HG03432 (cell line): Measurements from ENCODE around the gene NINJ2.
"Not testable (repeated sequence)": the region's sequence is repeated elsewhere in the genome, so short reads cannot be mapped to it uniquely, and the experiment has no call there.

ENCODE experiments used
- ATAC-seq: cut with Tn5 transposase; IDR thresholded peaks from one replicate; pipeline ENCODE4 v1.9.1; 2021; ENCODE audit warnings: mild to moderate bottlenecking, moderate library complexity; ENCODE audit not compliant: unreplicated experiment

The NINJ2 gene, protein sequence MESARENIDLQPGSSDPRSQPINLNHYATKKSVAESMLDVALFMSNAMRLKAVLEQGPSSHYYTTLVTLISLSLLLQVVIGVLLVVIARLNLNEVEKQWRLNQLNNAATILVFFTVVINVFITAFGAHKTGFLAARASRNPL

DNA sequence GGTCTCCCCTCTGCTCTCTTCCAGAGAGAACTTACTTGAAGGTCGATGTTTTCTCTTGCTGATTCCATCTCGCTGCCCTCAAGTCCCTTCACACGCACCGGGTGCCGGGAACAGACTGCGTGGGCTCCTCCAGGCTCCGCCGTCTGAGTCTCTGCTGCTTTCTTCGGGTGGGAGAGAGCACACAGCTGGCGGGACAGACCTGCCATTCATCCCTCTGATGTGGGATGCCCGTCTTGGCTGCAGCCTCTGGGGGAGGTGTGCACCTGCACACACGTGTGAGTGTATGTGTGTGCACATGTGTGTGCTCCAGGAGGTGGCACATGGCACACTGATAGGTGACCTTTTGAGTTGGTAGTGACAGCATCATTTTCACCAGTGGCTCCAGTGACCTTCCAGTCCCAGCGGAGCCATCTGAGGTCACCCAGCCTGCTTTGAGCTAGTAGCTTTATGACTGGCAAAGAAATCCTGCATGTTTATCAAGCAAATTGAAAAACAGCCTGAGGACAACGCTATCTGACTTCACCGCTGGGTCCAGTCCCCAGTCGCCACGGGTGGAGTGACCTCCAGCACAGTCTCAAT lies at the start of gene NINJ2:
NINJ2 (minus strand) TSS at position 153 of the 579 bp plus-strand sequence; CDS start at position 68, 85 bp downstream.
- ATAC-seq: no peak

DNA sequence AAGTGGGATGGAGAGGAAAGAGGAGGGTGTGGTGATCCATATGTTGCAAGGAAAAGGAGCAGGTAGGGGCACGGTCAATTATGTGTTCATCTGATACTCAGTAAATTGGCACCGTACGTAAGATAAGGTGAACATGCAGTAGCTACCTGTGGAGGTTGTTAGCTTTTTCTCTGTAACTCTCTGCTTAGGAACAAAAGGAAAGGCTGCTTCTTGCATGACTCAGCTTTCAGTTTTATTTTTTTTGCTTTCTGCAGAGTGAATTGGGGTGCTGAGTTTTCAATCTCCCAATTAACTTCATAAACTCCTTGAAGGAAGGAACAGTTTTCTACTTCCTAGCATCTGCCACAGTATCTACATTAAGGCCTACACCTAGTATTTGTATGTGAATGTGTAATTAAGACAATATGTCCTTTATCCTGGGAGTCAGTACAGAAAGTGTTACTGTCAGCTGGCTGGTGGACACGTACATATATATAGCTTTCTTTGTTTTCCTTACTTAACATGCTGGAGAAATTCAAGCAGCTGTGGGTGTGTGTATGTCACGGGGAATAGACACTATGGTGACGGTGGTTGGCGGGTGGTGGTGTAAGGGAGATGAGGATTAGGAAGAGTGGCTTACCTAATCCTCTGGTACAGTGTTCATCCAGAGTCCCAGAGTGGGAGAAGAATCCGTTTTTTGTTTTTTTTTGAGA lies 49.1 kb upstream of the NINJ2 start:
- no peak for ATAC-seq

DNA sequence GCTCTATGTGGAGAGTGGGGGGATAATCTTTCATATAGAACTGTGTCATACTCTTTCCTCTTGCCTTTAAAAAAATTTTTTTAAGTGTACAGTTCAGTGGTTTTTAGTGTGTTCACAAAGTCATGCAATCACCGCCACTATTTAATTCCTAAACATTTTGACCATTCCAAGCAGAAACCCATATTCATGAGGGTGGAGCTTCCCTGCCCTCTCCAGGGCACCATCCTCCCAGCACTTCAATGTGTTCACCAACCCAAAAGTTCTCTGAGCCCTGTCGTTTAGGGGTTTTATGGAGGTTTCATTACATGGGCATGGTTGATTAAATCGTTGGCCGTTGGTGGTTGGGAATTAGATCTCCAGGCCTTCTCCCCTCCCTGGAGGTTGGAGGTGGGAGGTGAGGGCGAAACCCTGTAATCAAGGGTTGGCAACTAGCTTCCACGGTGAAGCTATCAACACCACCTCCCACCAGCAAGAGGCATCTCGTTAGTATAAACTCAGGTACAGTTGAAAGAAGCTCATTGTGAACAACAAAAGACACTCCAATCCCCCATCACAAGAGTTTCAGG lies 46.3 kb upstream of the NINJ2 start:
- no peak for ATAC-seq

DNA sequence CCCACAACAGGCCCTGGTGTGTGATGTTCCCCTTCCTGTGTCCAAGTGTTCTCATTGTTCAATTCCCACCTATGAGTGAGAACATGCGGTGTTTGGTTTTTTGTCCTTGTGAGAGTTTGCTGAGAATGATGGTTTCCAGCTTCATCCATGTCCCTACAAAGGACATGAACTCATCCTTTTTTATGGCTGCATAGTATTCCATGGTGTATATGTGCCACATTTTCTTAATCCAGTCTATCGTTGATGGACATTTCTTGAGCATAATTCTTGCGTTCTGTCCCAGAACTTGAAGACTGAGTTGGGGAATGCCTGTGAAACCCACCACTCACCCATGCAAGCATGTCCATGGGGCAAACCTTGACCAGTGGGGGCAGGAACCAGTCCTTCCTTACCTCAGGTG lies 44.8 kb upstream of the NINJ2 start:
- ATAC-seq: not testable (repeated sequence)

DNA sequence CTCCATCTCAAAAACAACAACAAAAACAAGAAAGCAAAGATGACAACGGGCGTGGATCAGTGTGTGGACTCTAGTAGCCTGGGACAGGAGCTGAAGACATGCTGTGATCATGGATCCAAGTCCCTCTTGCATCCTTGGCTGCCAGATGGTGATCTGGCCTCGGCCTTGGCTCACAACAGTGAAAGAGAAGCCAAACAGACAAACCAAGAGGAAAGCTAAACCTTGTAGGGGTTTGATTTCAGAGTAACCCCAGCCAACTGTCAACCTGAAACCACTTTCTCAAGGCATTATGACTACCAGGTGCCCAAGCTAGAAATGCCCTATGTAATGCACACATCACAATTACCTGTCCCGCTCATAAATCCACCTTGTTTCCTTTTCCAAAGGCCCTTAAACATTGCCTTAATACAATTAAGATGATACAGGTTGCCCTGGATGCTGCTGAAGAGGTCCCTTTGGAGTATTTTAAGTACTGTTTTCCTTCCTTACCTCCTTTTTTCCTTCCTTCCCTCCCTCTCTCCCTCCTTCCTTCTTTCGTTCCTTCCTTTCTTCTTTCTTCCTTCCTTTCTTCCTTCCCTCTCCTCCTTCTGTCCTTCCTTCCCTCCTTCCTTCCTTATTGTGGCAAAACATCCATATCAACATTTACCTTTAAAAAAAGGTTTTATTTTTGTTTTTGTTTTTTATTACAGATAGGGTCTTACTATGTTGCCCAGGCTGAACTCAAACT lies 41.4 kb upstream of the NINJ2 start:
- ATAC-seq: no peak

DNA sequence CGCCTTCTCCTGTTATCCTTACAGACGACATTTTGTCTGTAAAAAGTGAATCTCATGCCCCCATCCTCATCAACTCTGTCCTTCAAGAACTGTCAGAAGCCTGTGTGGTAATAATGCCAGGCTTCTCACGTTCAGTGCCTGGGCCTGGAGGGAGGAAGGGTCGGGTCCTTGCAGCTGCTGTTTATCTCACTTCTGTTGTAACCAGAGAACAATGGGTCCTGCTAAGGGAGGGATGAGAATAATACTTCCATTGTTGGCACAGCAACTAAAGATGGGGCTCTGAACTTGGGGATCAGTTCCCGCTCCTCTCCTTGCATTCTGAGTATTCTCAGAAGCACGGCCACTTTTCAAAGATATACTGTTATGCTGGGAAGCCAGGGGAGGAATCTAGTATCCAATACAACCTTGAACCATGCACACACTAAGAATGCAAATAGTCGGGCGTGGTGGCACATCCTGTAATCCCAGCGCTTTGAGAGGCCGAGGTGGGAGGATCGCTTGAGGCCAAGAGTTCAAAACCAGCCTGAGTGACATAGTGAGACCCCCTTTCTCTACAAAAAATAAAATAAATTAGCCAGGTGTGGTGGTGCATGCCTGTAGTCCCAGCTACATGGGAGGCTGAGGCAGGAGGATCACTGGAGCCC lies 38.8 kb upstream of the NINJ2 start:
- ATAC-seq: no peak

DNA sequence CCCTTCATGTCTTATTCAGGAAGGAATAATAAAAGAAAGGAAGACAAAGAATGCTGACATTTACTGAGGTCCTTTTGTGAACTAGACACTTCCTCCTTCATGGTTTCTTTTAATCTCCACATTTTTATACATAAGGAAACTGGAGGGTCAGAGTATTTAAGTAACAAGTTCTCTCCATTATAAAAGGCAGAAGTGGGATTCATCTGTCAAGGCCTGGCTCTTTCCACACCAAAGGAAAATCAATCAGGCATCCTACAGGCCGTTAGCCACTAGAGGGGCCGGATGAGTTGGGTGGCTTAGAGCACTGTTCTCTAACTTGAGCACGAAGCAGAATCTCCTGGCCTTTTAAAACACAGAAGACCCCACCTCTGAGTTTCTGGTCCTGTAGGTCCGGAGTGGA lies 36.8 kb upstream of the NINJ2 start:
- no peak for ATAC-seq

DNA sequence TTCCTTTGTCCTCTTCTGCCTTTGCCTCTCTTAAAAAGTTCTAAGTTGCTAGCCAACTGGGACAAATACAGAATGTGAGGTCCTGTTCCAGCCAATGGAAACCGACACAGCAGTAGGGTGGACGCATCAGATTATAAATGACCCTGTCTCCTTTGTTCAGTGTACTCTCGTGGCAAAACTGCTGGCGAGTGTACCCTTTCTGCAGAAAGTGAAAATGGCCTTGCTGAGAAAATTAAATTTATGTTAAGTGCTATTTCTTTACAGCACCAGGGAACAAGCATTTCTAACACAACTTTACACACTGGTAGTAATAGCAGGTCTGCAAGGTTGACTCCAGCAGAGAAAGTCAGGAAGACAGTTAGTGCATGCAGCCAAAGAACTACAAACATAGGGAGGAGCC lies 35.0 kb upstream of the NINJ2 start:
- ATAC-seq: not testable (repeated sequence)

DNA sequence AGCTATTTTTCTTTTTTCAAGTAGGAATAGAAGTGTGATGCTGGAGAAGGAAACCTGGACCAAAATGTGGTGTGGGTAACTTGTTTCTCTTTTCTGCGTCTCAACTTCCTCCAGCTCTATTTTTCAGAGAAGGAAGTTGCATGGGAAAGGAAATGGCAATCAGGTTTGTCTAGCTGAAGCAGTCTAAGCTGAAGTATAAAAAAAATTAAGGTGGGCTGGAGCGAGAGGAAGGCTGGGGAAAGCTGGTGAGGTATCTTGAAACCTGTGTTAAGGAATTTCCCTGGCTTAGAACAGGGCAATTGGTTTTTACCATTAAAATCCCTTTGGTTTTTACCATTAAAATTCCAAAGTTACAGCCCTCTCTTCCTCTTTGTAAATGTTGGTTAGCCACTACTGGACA lies 34.2 kb upstream of the NINJ2 start:
- no peak for ATAC-seq

DNA sequence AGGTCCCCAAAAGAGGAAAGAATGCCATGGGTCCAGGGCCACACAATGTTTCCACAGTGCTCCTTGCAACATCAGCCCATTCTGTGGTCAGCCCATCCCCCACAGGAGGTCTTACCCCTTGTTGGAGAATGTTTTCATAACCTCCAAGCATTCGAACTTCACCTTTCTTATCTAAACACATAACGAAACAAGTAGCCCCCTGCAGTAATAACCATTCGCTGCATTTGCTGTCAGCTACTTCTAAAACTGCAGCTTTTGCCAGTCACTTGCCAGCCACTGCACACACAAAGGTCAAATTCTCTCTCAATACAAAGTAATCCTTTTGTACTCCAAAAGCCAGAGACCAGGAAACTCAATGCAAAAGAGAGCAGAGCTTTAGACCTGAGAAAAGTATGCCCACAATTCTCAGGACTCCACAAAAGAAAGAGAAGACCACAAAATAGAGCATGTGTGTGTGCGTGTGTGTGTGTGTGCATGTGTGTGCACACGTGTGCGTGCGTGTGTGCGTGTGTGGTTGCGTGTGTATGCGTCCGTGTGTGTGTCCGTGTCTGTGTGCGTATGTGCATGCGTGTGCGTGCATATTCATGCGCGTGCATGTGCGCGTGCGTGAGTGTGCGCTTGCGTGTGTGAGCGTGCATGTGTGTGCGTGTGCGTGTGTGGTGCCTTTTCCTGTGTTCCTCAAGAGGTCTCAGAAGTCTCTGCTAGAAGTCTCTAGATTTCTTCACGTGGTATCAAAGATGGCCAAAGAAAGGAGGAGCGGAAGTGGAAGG lies 31.7 kb upstream of the NINJ2 start:
- no peak for ATAC-seq

DNA sequence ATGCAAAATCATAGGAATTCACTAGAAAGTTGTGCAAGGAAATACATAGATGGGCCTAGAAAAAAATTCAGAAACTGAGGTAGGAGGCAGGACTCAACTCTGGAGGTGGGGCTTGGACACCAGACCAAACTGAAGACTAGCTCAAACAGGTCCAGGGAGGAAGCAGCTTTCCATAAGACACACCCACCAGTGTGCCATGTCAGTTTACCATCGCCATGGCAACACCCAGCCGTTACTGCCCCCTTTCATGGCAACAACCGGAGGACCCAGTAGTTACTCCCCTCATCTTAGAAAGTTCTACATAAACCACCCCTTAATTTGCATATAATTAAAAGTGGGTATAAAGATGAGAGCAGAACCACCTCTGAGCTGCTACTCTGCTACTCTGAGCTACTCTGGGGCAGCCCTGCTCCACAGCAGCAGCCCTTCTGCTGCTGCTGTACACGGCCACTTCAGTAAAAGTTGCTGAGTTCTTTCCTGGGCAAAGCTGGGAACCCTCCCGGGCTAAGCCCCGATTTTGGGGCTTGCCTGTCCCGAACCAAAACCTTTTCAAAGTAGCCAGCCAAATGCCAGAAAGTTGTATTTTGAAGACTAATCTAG lies 30.8 kb upstream of the NINJ2 start:
- ATAC-seq: no peak

DNA sequence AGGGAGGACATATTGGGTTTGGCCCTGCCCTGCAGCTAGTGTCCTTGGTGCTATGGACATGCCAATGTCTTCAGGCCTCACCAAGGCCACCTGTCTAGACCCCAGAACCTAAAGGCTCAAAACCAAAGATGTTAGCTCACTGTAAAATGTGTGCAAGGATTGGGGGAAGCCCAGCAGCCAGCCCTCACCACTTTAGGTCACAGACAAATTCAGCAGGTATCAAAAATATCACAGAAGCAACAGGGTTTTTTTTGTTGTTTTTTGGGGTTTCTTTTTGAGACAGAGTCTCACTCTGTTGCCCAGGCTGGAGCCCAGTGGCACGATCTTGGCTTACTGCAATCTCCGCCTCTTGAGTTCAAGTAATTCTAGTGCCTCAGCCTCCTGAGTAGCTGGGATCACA lies 29.0 kb upstream of the NINJ2 start:
- no peak for ATAC-seq

DNA sequence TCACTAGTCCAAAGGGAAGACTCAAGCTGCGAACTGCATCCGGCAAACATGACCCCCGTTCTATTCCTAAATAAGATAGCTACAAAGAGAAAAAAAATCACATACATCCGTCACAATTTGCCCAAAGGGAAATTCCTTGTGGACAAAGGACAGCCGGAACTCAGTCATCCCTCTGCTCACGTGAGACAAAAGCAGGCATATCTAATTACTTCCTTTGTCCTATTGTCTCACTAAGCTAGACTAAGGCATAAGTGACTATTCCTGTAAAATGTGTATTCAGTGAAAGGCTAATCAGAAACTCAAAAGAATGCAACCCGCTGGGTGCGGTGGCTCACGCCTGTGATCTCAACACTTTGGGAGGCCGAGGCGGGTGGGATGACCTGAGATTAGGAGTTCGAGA lies 27.2 kb upstream of the NINJ2 start:
- ATAC-seq: no peak

DNA sequence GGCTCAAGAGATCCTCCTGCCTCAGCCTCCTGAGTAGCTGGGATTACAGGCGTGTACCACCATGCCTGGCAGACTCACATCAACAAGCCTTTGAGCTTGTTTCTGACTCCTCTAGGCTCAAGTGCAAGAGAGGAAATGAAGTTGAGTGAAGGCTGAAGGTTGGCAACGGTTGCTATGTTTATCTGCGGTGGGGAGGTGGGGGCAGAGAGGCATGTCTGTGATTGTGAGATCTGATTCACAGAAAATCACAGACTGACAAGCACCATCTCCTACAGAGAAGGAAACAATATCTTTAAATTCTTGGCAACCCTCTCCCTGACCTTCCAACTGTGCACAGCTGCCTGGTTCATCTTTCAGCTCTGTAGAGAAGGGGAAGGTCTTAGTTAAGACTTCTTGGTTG lies 22.1 kb upstream of the NINJ2 start:
- ATAC-seq: peak; percentile 83

DNA sequence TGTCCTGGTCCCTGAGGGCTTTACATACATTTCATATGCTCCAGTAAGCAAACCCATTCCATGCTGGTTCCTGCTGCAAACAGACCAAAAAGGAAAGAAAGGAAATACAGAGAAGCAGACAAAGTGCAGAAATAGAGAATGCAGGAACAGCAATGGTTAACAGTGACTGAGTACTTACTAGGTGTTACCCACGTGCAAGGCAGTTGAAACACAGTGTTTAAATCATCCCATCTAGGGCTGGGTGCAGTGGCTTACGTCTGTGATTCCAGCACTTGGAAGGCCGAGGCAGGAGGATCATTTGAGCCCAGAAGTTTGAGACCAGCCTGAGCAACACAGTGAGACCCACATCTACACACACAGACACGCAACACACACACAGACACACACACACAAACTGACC lies 21.2 kb upstream of the NINJ2 start:
- no peak for ATAC-seq

DNA sequence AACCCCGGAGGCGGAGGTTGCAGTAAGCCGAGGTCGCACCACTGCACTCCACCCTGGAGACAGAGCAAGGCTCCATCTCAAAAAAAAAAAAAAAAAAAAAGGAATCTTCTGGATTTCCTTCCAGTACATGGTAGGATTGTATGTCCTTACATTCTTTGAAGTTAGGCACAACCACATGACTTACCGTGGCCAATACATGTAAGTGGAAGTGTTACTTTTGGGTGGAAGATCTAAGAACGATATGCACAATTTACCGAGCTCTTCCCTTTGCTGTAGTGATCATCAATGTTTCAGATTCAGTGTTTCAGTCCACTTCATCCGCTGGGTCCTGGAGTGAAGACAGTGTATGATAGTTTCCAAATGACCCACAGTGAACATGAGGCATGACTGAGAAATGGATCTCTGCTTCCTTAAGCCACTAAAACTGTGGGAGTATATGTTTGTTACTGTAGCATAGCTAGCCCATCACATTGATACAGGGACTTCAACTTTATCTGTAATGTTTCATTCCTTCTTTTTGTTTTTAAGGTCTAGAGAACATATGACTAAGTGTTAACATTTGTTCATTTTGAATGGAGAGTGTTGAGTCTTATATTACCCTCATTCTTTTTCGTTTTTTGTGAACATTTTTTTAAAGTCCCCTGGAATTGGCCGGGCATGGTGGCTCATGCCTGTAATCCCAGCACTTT lies 18.5 kb upstream of the NINJ2 start:
- ATAC-seq: no peak

DNA sequence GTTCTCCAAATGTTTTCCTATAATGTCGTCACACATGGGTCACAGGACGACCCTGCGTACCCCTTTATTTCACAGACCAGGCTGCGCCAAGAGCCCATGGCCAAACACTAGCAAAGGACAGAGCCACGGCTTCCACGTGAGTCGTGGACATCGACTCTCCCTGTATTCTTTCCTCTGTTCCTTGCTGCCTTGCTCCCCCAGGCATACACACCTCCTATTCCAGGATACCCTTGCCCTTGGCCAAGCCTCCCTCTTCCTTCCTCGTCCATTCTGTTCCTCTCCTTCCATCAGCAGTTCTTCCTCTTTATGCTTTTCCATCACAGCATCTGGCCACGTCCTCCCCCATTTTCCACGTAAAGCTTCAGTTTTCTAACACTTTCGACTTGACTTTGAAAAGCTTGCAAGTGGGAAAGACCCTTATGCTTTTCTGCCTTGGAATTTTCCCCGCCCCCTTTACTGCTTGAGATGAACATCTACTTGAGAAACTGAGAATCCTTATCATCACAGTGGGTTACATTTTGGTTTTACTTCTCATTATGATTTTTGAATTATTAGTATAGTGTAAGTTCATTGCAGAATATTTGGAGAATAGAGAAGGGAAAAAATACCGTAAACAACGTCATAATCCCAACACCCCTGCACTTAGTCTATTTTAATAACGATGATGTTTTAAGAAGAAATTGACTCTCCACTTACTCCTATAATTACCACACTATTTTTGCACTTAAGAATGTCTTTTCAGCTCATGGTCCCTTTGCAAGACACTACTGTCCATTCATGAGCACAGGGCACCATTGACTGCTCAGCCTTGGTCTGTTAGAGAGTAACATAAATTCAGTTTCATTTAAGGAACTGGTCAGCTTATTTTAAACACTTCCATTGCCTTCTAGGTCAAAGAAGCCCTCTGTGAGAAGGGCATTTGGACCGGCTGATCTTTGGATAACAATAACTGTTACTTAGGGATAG lies 15.8 kb upstream of the NINJ2 start:
- no peak for ATAC-seq

DNA sequence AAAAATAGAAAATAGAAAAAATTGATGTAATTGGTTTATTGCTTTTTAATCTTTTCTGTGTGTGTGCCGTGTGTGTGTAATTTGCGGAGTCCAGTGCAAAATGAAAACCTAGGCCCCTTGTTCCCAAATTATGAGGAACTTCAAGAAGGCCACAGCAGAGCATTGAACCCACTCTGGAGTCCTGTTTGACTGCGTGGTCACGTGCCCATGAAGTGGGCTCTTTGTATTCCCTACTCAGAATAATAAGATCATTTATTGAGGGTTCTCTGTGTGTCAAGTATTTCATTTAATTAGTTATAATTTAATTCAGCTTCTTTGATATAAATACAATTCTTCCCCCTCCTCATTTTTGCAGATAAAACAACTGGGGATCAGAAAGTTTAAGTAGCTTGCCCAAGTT lies 12.3 kb upstream of the NINJ2 start:
- no peak for ATAC-seq
